Parathyroid adenoma (tissue), 2 donors: ENCODE measurements around the gene CASKIN1.

Experiments
- H2AFZ ChIP-seq: fragments of 300-600 bp; sonication (generic); one replicate; pipeline ENCODE4 v1.7.0; 2017; ENCODE audit warnings: antibody characterized with exemption, mild to moderate bottlenecking
- H3K27ac ChIP-seq: fragments of 300-600 bp; sonication (generic); one replicate; pipeline ENCODE4 v1.7.0; 2017
- H3K27me3 ChIP-seq: fragments of 300-600 bp; sonication (generic); one replicate; pipeline ENCODE4 v1.7.0; 2017; ENCODE audit warnings: low read length; ENCODE audit not compliant: control insufficient read depth, insufficient read depth
- H3K36me3 ChIP-seq: fragments of 300-600 bp; sonication (generic); one replicate; pipeline ENCODE4 v1.7.0; 2017; ENCODE audit warnings: low read length; ENCODE audit not compliant: control insufficient read depth, insufficient read depth
- H3K4me1 ChIP-seq: fragments of 300-600 bp; sonication (generic); one replicate; pipeline ENCODE4 v1.7.0; 2017; ENCODE audit warnings: control low read depth
- H3K4me2 ChIP-seq: fragments of 300-600 bp; sonication (generic); one replicate; pipeline ENCODE4 v1.7.0; 2017; ENCODE audit warnings: low read length
- H3K4me3 ChIP-seq: fragments of 300-600 bp; sonication (generic); one replicate; pipeline ENCODE4 v1.7.0; 2017; ENCODE audit warnings: low read depth, low read length
- H3K79me2 ChIP-seq: fragments of 300-600 bp; sonication (generic); one replicate; pipeline ENCODE4 v1.7.0; 2017; ENCODE audit warnings: control low read depth
- H3K9ac ChIP-seq: fragments of 300-600 bp; sonication (generic); one replicate; pipeline ENCODE4 v1.7.0; 2017; ENCODE audit warnings: mild to moderate bottlenecking
- H3K9me3 ChIP-seq: fragments of 300-600 bp; sonication (generic); one replicate; pipeline ENCODE4 v1.7.0; 2017; ENCODE audit warnings: low read length; ENCODE audit not compliant: control insufficient read depth
- TF ChIP-seq, protein P1 (sequence below): fragments of 300-600 bp; sonication (generic); IDR thresholded peaks from one replicate; pipeline ENCODE4 v1.7.0; 2017; ENCODE audit warnings: antibody characterized with exemption, mild to moderate bottlenecking
- donor health status: primary hyperparathyroidism.

Gene CASKIN1

DNA sequence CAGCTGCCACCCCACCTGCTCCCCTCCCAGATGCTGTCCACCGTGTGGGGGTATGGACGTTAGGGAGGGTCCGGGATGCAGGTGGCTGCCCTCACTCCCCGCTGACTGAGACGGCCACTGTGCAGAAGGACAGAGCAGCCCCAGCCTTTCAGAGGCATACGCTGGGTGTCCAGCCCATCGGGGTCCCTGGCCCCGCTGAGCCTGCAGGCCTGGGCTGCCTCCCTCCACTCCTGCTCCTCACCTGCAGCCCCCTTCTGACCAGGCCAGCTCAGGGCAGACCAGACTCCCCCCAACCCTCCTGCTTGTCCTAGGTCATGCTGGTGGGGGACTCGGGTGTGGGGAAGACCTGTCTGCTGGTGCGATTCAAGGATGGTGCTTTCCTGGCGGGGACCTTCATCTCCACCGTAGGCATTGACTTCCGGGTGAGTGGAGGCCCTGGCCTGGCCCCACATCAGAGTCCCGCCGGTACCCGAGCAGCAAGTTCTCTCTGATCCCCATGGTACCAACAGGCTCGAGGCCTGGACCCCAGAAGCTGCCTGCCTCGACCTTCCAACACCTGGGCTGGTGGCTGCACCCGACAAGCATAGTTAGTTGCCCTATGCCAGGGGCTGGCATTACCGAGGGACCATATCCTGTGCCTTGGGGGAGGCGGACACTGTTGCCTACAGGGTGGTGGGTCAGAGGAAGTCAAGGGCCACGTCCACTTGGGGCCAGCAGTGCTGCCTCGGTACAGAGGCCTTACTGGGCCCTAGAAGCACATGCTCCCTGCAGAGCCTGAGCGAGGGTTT is 46.6 kb downstream of the CASKIN1 start:
- Histone ChIP-seq H3K4me2 (peak overlapping the region; percentile 84), H3K9me3 (no peaks in the 10 kb centered on the region), H3K36me3 (no peaks in the 10 kb centered on the region), H3K27ac (no peak overlapping the region), H3K27me3 (no peaks in the 10 kb centered on the region), H3K79me2 (peaks cover 37% of the 10 kb centered on the region), H3K4me3 (no peak overlapping the region), H3K4me1 (peaks cover 34% of the 10 kb centered on the region), H3K9ac (no peak overlapping the region), H2AFZ (no peak overlapping the region)
- TF ChIP-seq, protein P1, sequence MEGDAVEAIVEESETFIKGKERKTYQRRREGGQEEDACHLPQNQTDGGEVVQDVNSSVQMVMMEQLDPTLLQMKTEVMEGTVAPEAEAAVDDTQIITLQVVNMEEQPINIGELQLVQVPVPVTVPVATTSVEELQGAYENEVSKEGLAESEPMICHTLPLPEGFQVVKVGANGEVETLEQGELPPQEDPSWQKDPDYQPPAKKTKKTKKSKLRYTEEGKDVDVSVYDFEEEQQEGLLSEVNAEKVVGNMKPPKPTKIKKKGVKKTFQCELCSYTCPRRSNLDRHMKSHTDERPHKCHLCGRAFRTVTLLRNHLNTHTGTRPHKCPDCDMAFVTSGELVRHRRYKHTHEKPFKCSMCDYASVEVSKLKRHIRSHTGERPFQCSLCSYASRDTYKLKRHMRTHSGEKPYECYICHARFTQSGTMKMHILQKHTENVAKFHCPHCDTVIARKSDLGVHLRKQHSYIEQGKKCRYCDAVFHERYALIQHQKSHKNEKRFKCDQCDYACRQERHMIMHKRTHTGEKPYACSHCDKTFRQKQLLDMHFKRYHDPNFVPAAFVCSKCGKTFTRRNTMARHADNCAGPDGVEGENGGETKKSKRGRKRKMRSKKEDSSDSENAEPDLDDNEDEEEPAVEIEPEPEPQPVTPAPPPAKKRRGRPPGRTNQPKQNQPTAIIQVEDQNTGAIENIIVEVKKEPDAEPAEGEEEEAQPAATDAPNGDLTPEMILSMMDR, result no peak

DNA sequence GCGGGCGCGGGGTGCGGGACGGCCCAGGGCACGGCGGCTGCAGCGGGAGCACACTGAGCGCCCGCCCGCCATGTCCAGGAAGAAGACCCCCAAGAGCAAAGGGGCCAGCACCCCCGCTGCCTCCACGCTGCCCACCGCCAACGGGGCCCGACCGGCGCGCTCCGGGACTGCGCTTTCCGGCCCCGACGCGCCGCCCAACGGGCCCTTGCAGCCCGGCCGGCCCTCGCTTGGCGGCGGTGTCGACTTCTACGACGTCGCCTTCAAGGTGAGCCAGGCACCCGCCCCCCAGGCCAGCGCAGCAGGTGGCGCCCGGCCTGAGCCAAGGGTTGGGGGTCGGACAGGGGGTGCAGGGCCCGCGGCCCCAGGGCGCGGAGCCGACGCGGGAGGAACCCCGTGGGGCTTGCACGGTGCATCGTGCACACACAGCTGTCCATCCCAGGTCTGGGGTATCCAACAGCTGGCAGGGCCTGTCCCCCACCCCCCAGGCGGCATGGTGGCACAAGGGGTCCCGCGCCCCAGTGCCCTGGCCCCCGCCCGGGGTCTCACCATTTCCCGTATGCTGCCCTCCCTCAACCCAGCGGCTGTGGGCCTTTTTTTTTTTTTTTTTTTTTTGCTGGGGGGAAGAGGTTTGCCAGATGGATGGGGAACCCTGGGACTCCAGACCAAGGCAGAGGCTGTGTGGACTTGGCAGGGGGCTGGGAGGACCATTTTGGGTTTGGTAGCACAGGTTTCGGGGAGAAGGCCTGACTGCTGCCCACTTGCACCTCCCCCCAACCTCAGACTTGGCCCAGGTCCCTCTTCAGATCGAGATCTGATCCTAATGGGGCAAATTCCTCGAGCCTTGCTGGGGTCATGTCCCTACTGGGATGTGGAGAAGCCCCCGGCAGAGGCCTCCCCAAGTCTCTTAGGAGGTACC is 47.4 kb downstream of the CASKIN1 start:
- peaks cover 31% of the 10 kb centered on the region for H3K4me1 ChIP-seq
- peak overlapping the region; percentile 46 for H2AFZ ChIP-seq
- TF ChIP-seq, protein P1, result no peak
- H3K4me3 ChIP-seq, result peak overlapping the region; percentile 55
- H3K36me3 ChIP-seq, result no peaks in the 10 kb centered on the region
- H3K27me3 ChIP-seq, result no peaks in the 10 kb centered on the region
- H3K79me2 ChIP-seq, result peaks cover 32% of the 10 kb centered on the region
- H3K9me3 ChIP-seq, result no peaks in the 10 kb centered on the region
- peak overlapping the region; percentile 84 for H3K4me2 ChIP-seq
- no peak overlapping the region for H3K27ac ChIP-seq
- H3K9ac ChIP-seq, result no peak overlapping the region

DNA sequence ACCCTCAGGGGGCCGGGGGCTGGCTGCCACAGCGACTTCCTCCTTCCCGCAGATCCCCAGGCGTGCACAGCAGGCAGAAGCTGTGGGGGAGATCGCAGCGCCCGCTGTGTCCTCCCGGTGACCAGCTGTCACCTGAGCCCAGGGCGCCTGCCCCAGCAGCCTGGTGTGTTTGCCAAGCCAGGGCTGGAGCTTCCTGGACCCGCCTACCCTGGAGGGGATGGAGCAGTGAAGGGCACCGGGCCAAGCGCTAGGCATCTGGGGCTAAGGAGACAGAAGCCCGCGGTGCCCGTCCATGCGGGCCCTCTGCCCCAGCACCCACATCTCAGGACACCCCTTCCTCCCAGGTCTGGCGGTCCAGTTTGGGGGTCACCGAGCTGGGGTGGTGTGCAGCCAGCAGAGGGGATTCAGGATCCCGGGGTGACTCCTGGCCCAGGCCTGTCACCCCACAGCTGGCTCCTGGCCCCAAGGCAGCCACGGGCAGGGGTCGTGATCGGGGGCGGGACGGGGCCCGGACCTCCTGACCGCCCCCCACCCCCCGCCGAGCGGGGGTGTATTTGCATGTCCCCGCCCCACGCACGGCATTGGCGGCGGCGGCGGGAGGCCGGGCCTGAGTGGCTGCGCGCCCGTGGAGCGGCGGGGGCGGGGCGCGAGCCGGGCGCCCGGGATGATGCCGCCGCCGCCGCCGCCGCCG is 48.3 kb downstream of the CASKIN1 start, which contains the start of gene RAB26:
Gene RAB26, plus strand, starts transcription at position 645 of the 691 bp plus-strand sequence. CDS start 159 bp downstream, outside the sequence.
- H3K4me1 ChIP-seq, result peaks cover 26% of the 10 kb centered on the region
- TF ChIP-seq, protein P1, result no peak
- peak within 1 kb of the TSS; percentile 55 for H3K4me3 ChIP-seq
- H3K9me3 ChIP-seq, result no peaks in the 10 kb centered on the region
- peak within 1 kb of the TSS; percentile 85 for H2AFZ ChIP-seq
- peaks cover 30% of the 10 kb centered on the region for H3K79me2 ChIP-seq
- H3K36me3 ChIP-seq, result no peaks in the 10 kb centered on the region
- no peak within 1 kb of the TSS for H3K9ac ChIP-seq
- no peaks in the 10 kb centered on the region for H3K27me3 ChIP-seq
- peak within 1 kb of the TSS; percentile 91 for H3K4me2 ChIP-seq
- H3K27ac ChIP-seq, result peak within 1 kb of the TSS; percentile 89

DNA sequence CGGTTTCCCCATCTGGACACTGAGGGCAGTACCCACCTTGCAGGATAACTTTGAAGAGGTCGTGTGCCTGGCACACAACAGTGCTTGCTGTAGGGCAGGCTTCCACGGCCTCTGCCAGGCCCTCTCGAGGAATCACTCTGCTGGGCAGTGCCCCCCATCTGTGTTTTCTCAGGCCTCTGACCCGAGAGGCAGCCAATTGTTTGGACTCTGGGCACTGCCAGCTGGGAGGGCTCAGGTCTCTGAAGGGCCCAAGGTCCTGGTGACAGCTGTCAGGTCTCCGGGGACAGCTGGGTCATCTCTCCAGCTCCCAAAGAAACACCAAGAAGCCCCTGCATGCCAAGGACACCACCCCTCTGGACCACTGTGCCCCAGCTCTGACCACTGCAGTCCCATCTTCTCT is 49.0 kb downstream of the CASKIN1 start:
- TF ChIP-seq, protein P1, result no peak
- H3K4me3 ChIP-seq, result peak overlapping the region; percentile 55
- no peaks in the 10 kb centered on the region for H3K27me3 ChIP-seq
- H3K4me1 ChIP-seq, result peaks cover 19% of the 10 kb centered on the region
- no peak overlapping the region for H3K9ac ChIP-seq
- no peaks in the 10 kb centered on the region for H3K36me3 ChIP-seq
- H3K27ac ChIP-seq, result peak overlapping the region; percentile 89
- H2AFZ ChIP-seq, result peak overlapping the region; percentile 85
- H3K79me2 ChIP-seq, result peaks cover 30% of the 10 kb centered on the region
- no peaks in the 10 kb centered on the region for H3K9me3 ChIP-seq
- peak overlapping the region; percentile 91 for H3K4me2 ChIP-seq
